GM12873 (cell line): Measurements from ENCODE around the gene LRP8.

ENCODE experiments used
- CTCF ChIP-seq: IDR thresholded peaks from 2 replicates; pipeline ENCODE4 v1.5.1; 2012; ENCODE audit warnings: low read depth, mild to moderate bottlenecking, moderate library complexity, low read length, control low read depth; ENCODE audit not compliant: insufficient read depth; ENCODE audit errors: missing control alignments

LRP8 gene

GRCh38 chr1:53238197-53239155, 89.4 kb downstream of the LRP8 start, which contains the start of gene MAGOH:
Gene MAGOH, minus strand, starts transcription at chr1:53238518. Its CDS starts 70 bp downstream, at chr1:53238448.
- no peak for TF ChIP-seq CTCF

GRCh38 chr1:53237638-53238037, 90.2 kb downstream of the LRP8 start:
- TF ChIP-seq CTCF = no peak

- no peak for TF ChIP-seq CTCF
Observed at GRCh38 chr1:53220962-53221286, 106.9 kb downstream of the LRP8 start.

- no peak for TF ChIP-seq CTCF
Observed at GRCh38 chr1:53220171-53220961, 107.5 kb downstream of the LRP8 start, which contains the start of gene CZIB. Gene CZIB, minus strand, starts transcription at chr1:53220634. Its CDS starts 59 bp downstream, at chr1:53220575.

GRCh38 chr1:53219711-53220110, 108.2 kb downstream of the LRP8 start:
- TF ChIP-seq CTCF = no peak

GRCh38 chr1:53218201-53218600, 109.7 kb downstream of the LRP8 start:
- no peak for TF ChIP-seq CTCF

GRCh38 chr1:53214376-53214940, 113.4 kb downstream of the LRP8 start:
- no peak for TF ChIP-seq CTCF
